ENCODE data around the gene GALNT18. TPM values are rescaled to one million over a fixed set of nuclear protein-coding genes. Genes with fewer than 3 reads are reported as not detected.
A peak's percentile ranks its signal among the peaks of the same experiment; 100 is the strongest.

Gene GALNT18
- total RNA-seq, 1 donor from 2014 or later: 11.7 TPM

GRCh38 chr11:11411401-11411985 is 210.3 kb downstream of the GALNT18 start:
- no peaks in the 10 kb centered on the region for H3K36me3 Mint-ChIP-seq
- H3K27ac Mint-ChIP-seq: no peak overlapping the region
- no peak for DNase-seq (ENCODE audit: extremely low spot score, unreplicated experiment)
- no peaks in the 10 kb centered on the region for H3K9me3 Mint-ChIP-seq
- TF ChIP-seq CTCF (conservative IDR thresholded peaks at IDR 0.05): no peak
- H3K4me3 Mint-ChIP-seq: no peak overlapping the region
- H3K4me1 Mint-ChIP-seq (ENCODE audit: unreplicated experiment): peaks cover 41% of the 10 kb centered on the region
- peaks cover 4% of the 10 kb centered on the region for H3K27me3 Mint-ChIP-seq

GRCh38 chr11:11409901-11410300 is 211.9 kb downstream of the GALNT18 start:
- Mint-ChIP-seq H3K4me1 (ENCODE audit: unreplicated experiment) (peaks cover 28% of the 10 kb centered on the region), H3K9me3 (no peaks in the 10 kb centered on the region), H3K4me3 (peak overlapping the region; percentile 57), H3K27me3 (peaks cover 4% of the 10 kb centered on the region), H3K27ac (peak overlapping the region; percentile 26), H3K36me3 (no peaks in the 10 kb centered on the region)
- DNase-seq (ENCODE audit: extremely low spot score, unreplicated experiment): no peak
- TF ChIP-seq CTCF (conservative IDR thresholded peaks at IDR 0.05): no peak

- H3K27me3 Mint-ChIP-seq: peaks cover 9% of the 10 kb centered on the region
- H3K9me3 Mint-ChIP-seq: no peaks in the 10 kb centered on the region
- H3K36me3 Mint-ChIP-seq: no peaks in the 10 kb centered on the region
- H3K4me1 Mint-ChIP-seq (ENCODE audit: unreplicated experiment): peaks cover 34% of the 10 kb centered on the region
- H3K27ac Mint-ChIP-seq: no peak overlapping the region
- no peak for TF ChIP-seq CTCF (conservative IDR thresholded peaks at IDR 0.05)
- no peak for DNase-seq (ENCODE audit: extremely low spot score, unreplicated experiment)
- H3K4me3 Mint-ChIP-seq: no peak overlapping the region
These were observed 212.6 kb downstream of the GALNT18 start for GRCh38 chr11:11409224-11409623.

GRCh38 chr11:11408436-11409221 is 213.2 kb downstream of the GALNT18 start:
- no peak for TF ChIP-seq CTCF (conservative IDR thresholded peaks at IDR 0.05)
- Mint-ChIP-seq H3K4me1 (ENCODE audit: unreplicated experiment) (peaks cover 35% of the 10 kb centered on the region), H3K36me3 (no peaks in the 10 kb centered on the region), H3K27ac (no peak overlapping the region), H3K27me3 (peaks cover 5% of the 10 kb centered on the region), H3K4me3 (no peak overlapping the region), H3K9me3 (no peaks in the 10 kb centered on the region)
- no peak for DNase-seq (ENCODE audit: extremely low spot score, unreplicated experiment)

GRCh38 chr11:11407763-11408084 is 214.1 kb downstream of the GALNT18 start:
- TF ChIP-seq CTCF (conservative IDR thresholded peaks at IDR 0.05): no peak
- peaks cover 7% of the 10 kb centered on the region for H3K27me3 Mint-ChIP-seq
- no peaks in the 10 kb centered on the region for H3K36me3 Mint-ChIP-seq
- peak overlapping the region; percentile 15 for H3K4me3 Mint-ChIP-seq
- no peak for DNase-seq (ENCODE audit: extremely low spot score, unreplicated experiment)
- H3K9me3 Mint-ChIP-seq: no peaks in the 10 kb centered on the region
- peaks cover 35% of the 10 kb centered on the region for H3K4me1 Mint-ChIP-seq (ENCODE audit: unreplicated experiment)
- H3K27ac Mint-ChIP-seq: no peak overlapping the region

Data from type B pancreatic cell (in vitro differentiated cells).